Measurements from ENCODE around the gene GNG11.
"Not testable (repeated sequence)": the region's sequence is repeated elsewhere in the genome, so short reads cannot be mapped to it uniquely, and the experiment has no call there.

The GNG11 gene

DNA sequence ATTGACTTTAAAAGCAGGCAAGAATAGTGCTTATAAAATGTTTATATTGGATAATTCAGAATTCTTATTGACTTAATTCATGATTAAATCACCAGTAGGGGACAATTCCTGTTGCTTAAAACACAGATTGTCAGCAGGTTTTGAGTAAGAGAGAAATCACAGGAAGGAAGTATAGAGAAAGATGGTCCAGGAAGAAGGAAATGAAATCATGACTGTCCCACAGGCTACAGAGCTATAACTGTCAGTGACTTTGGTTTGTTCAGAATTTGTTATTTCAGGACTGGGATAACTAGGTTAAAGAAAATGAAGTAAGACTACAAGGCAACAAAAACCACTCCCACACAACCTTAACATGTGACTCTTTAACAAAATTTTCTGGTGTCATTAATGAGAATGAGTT lies 8.3 kb upstream of the GNG11 start:
- no peak for DNase-seq

DNA sequence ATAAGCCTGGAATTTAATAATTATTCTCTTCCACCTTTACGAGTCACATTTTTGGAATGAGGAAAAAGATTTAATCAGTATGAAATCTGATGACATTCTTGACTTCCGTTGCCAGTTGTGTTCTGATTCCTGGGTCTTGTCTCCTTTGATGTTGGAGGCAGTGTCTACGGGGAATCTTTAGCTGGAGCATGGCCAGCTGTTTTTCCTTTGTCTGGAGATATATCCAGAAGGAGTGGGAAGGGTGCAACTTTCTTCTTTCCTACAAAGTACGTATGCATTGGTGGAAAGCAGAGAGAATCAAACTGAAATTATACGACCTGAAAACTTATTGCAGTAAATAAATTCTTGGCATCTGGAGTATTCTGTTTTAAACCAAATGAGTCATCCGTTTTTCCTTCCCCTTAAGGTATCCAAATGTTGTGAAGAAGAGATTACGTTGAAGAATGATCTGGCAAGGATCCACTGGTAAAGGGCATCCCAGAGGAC lies 6.9 kb upstream of the GNG11 start:
- no peak for DNase-seq

DNA sequence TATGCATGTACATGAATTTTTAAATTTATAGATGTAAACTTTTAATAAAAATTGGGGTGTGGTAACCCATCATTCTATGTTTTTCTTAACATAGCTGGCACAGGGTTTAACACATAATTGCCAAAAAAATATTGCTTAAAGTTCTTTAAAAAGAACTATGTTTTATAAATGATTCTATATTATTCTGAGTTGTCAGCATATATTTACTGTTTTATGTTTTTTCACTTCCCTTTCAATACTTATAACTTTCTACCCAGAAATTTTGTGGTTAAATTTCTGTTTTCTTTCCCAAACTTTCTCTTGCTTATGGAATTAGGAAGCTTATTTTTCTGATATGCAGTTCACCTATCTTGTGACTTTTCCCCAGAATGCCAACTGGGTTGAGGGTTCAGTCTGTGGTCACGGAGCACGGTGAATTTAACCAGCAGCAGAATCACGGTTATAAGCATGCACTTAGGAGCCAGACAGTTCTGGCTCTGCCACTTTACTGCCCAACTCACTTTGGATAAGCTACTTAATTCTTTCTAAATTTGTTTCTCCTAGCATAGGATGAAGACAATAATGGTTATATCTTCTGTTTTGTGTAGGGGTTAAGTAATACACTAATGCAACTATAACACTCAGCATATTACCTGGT lies 6.2 kb upstream of the GNG11 start:
- DNase-seq, result not testable (repeated sequence)

DNA sequence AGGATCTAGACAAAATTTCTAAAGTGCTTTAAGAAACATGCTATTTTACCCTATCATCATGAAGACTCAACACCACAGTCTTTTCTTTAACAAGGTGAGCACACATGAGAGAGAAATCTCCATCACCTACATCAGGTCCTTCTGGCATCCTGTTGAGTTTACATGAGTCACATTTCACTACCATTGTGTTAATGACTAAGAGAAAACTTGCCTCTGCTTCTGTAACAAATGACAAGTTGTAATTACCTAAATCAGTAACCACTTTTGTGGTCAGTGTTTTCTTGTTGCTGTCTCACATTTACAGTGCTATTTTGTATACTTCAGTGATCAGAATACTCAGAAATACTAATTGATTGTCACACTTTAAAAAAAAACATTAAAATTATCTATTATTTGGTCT lies 5.6 kb upstream of the GNG11 start:
- not testable (repeated sequence) for DNase-seq

DNA sequence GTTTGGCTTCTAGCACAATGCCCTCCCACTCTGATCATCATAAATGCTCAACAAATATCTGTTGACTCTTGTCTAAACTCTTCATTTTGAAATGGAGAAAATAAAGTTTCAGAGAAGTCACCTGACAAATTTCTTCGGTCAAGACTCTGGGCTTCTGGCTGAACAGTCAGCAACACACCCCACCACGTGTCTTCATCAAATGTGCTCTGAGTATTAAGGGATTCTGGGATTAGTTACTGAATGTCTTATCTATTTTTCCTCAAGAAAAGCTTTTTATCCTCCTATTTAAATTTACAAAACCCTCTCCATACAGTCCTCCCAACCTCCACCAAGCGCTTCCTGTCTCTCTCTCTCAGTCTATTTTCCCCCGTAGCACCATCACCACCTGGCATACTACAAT lies 5.2 kb upstream of the GNG11 start:
- not testable (repeated sequence) for DNase-seq

DNA sequence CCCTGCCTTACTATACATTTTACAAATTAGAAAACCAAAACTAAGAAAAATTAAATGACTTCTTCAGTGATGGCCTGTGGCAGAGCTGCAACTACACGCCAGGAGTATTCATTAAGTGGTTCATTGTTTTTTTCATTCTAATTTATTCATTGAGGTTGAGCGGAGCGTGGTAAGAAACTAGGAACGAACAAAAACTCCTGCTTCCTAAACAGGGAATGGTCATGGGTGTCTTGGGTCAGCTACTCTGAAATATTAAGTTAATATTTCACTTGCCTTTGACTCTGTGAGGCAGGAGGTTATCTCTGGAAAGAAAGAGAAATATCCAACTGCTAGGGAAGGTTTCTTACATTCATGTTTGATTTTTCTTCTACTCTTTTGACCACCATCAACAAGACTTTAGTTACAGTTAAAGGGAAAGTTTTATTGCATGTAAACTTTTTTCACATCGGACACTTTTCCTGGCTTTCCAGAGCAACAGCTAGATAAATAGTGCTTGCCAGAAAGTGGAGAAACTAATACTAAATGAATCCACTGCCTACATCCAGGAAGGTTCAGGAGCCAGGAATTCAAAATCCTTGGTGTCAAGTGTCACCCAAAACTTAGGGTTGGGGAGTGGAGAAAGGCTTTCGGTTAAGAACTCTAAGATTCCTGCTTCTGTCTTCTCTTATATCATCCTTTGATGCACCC lies 896 bp upstream of the GNG11 start:
- no peak for DNase-seq

DNA sequence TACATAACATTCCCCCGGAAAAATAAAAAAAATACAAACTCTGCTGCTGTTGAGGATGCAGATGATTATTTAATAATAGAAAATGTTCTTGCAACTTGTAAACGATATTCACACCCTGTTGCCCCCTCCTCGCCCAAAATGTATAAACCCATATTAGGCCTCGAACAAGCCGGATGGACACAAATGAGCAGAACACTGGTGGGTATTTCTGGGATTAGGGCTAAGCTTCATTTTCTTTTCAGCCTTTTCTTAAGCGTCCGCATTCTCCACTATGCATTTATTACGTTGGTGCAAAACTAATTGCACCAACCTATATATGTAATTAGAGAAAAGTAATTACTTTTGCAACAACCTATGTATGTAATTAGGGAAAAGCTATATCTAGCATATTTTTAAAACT lies 349 bp upstream of the GNG11 start:
- DNase-seq, result no peak

DNA sequence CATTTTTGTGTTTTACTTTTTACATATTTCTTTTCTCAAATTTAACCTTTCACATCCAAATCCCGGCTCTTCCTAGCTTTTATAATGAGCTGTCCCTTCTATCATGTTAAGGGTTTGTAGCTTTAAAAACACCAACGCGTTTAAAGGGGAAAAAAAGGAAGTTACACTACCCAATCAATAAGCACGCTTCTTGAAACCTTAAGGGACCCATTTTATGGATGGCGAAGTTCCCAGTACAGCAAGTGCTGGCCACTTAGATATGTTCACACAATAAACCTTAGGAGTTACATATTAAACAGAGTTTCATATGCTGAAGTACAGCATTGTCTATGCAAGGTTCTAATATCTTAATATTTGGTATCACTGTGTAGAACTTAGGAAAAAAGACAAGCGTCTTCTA lies 1.8 kb downstream of the GNG11 start:
- DNase-seq, result no peak

DNA sequence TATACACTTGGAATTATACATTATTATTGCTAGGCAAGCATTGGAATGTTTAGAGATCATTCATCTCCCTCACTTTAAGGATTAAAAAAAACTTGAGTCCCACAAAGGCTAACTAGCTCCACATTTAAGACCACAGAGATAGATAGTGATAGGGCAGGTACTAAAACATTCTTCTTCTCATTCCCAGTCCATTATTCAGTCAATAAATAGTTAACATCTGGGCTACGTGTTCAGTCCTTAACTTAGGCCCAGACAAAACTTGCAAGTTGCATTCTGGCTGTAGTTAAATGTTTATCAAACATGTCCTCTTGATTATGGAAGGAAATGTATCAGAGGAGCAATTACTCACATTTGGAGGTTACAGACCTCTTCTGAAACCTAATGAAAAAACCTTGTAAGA lies 2.4 kb downstream of the GNG11 start:
- DNase-seq, result no peak

DNA sequence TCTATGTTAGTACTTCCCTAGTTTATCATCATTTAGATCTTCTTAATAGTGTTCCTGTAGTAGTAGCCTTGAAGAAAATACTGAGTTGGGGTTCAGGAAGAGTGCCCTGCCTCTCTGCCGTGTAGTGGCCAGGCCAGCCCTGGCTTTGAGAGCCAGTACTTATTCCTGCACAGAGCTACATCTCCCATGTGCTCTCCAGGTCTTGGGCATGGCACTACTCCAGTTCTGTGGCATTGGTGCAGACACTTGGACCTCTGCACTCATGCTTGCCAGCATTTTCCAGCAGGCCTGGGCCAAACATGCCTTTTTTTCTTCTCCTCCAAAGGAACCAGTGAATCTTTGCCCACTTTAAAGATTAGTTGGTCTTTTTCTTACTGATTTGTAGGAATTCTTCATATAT lies 5.3 kb downstream of the GNG11 start:
- no peak for DNase-seq

DNA sequence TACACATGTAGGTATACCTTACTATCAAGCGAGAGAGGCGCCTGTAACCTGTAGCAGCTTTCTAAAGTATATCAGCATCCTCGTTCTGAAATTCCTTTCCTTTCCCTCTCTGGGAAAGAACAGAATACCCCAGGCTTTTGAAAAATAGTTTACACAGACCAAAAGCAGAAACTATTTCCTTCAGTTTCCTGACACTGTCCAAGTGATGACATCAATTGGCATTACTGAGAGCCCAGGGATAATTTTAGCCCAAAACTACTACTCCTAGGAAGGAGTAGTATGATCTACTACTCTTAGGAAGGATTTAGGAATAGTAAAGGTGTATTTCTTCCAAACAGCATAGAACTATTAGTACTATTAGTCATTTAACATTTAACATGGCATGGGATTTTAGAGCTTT lies 6.0 kb downstream of the GNG11 start:
- no peak for DNase-seq

DNA sequence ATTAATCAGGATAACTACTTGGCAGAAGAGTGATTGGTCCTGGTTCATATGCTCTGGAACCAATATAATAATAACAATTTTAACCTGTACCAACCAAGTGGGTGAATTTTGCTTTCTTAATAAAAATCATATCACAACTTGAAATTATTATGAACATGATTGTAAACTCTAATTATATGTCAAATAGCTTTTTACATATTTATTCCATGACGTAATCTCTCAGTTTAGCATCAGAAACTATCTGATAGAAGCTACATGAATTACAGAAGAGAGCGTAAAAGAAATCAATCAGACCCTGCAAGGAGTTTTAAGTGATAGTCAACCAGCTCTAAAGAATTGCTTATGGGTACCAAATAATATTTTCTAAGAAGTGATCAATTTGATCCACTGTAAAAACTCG lies 10.1 kb downstream of the GNG11 start:
- no peak for DNase-seq

DNA sequence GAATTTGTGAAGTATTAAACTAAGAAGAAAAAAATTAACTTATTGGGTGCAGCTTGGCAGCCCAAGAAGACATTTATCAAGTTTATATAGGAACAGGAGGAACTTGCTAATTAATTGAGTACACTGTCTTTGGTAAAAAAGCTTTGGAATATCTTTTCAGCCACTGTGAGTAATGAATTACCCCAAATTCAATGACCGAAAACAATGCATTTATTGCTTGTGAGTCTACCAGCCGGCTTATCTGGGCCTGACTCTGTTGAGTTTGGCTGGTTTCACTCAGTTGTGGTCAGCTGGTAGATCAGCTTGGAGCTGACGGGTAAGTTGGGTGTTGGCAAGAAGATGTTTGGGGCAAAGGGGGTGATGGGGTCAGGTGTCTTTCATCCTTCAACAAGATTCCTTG lies 11.6 kb downstream of the GNG11 start:
- no peak for DNase-seq

DNA sequence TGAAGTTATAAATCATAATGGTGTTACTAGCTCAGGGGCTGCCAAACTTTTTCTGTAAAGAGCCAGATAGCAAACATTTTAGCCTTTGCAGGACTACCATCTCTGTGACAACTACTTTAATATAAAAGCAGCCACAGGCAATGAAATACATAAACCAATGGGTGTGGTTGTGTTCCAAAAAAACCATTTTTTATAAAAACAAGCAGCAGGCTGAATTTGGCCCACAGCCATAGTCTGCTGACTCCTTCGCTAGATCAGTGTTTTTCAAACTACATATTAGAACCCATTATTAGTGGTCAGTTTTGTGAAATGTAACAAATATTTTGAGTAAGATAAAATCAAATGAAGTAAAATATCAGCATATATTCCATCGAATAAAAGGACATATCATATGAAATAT lies 13.6 kb downstream of the GNG11 start:
- DNase-seq, result no peak

DNA sequence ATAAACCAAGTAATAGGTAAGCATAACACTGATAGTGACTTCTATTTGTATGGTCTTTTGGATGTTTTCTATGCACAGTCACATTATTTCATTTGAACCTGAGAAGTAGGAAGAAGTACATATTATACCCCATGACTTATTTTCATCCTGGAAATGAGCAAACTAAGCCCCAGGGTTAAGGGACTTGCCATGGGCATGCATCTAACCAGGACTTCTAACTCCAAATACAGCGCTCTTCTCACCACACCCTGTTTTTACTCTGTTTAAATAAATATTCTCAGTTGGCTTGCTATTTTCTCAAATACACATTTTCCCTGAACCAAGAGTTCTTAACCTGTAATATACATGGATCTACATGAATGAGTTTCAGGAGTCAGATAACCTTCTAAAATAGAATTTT lies 16.3 kb downstream of the GNG11 start:
- no peak for DNase-seq

DNA sequence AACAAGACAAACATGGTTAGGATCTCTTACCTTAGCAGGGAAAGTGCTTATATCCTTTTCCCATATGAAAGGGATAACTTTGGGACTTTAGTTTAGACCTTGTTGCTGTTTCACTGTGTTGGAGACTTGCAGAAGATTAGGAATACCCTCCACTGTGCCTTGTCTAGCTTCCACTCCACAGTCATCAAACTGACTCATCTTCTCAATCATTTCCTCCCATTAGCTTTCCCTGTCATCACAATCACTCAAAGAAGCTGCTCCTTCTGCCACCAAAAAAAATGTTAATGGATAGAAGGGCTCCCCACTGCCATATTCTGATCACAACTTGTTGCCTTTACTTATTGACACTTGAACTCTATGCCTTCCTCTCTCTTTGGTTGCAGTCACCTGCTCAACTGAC lies 16.8 kb downstream of the GNG11 start:
- DNase-seq, result no peak

DNA sequence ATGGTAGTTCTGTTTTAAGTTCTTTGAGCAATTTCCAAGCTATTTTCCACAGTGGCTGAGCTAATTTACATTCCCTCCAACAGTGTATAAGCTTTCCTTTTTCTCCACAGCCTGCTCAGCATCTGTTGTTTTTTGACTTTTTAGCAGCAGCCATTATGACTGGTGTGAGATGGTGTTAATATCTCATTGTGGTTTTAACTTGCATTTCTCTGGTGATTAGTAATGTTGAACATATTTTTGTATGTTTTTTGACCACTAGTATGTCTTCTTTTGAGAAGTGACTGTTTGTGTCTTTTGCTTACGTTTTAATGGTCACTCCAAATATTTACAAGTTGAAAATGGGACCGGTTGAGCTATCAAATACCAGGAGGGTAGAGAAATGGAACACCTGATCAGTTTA lies 20.4 kb downstream of the GNG11 start:
- no peak for DNase-seq

DNA sequence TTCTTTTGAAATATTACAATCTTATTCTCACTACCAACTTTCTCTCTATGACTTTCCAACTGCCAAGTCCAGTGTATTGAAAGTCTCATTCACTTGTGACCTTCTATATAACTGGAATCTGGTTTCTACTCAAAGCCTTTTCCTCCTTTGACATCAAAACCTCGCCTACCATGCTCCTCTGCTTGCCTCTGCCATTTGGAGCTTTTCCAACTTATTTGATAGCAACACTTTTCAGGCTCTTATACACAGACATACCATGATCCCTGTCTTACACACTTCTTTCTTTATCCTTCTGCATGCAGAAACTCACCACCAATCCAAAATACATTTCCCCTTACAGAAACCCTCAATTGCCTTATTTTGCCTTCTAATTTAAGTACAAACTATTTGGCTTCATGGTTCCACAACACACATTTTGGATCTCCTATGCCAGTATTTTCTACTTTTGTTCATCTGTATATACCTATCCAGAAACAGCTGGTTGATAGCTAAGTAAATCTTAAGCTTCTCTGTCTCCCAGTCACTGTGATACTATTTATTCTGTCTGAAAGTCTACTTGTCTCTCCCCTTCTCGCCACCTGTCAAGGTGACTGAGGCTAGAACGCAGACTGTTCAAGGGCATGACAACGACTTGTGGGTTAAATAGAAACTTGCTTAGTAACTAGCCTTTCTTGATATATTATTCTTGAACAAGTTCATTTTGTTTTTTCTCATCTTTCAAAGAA lies 22.4 kb downstream of the GNG11 start:
- no peak for DNase-seq

DNA sequence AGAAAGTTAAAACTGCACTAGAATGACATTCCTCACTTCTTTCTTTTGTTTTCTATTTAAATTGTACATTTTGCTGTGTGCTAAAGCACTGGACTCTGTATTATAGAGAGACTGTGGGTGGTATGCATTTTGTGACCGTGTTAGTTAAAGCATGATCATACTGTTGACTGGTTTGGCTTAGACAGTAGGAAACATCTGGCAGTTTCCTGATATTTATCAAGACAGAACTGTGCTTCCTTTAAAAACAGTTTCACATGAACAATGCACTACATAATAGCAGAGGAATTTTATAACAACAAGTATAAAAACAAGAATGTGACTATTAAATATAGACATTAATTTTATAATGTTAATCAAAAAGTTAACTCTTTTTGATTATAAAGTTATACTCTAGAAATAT lies 23.1 kb downstream of the GNG11 start:
- no peak for DNase-seq

DNA sequence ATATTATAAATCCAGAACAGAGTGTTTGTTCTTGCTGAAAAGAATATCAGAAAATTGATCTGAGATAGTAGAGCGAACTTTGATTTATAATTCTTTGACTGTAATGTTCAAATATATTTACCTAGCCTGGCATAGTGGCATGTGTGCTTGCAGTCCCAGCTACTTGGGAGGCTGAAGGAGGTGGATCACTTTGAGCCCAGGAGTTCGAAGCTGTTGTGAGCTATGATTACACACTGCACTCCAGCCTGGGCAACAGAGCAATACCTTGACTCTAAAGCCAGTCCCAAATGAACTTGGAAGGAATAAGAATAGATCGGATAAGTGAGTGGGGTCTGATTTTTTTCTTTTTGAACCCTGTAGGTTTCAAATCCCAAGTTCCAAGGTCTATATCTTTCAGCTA lies 23.5 kb downstream of the GNG11 start:
- no peak for DNase-seq

DNA sequence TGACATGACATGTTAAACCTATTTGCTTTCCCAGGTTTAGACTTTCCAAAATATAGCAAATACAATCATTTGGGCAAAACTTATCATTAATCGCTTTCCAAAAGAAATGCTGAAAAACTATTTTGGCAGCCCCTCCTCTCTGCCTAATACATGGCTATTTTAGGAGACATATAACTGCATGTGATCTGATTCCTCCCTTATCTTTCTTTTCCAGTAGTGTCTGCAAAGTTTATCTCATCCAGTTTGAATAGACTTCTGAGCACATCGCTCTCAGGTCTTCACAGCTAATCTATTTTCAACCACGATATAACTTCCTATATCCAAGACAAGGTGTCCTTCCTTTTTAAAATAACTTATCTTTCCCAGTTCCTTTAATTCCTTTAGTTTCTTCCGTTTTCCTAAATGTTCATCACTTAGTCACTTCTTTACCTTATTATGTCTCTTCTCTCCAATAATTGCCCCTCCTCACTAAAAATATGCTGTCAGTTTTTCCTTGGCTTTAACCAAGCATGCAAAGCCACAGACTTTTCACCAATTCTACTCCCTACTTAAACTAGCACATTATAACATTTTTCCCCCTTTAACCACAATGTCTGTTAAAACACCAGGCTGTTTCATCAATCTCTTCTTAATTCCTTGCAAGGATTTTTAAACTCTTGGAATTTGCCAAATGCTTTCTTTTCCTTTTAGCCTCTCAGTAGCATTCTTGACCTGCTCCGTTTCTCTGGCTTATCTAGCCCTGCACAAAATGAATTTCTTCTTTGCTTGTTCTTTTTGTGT lies 24.4 kb downstream of the GNG11 start:
- DNase-seq, result no peak

DNA sequence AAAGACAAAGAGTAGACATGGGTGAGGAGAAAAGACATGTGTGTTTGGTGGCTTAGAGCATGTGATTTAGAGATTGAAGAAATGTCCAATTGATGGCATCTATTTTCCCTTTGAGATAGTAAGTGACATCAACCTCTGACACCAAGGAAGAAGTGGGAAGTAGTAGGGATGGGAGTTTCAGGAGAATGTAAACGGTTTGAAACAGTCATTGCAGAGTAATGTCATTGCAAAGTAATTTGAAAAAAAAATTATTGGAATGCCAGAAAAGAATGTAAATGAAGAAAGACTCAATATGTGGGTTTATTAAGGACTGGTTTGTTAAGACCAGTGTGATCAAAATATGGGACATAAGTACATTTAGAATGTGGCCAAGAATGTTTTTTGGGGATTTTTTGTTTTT lies 26.6 kb downstream of the GNG11 start:
- no peak for DNase-seq

DNA sequence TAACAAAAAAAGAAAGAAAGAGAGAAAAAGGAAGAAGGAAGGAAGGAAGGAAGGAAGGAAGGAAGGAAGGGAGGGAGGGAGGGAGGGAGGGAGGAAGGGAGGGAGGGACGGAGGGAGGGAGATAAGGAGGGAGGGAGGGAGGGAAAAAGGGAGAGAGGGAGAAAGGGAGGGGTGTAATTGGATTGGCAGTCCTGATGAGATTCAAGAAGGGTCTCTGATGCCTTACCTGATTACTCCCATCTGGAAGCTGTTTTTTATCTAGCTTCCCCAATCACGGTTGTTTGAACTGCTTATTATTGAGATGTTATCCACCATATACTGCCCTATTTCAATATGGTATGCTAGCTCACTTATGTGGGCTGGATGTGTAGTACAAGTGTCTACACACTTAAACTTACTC lies 27.3 kb downstream of the GNG11 start:
- no peak for DNase-seq

DNA sequence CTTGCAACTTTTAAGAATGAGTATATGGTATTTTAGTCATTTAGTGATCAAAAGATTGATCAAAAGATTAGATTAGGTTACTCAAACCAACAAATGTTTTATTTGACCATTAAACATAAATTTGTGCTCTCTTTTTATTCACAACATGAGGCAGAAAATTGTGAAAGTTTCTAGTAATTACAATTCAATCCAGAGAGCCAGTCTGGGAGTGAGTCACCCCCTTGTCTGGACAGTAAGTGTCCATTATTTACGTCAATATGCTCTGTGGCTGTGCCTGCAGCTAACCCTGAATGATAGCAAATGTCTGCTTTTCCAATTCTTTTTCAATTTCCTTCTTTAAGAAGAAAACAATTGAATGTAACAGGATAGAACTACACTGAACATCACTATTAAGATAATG lies 27.9 kb downstream of the GNG11 start:
- DNase-seq, result no peak
